Stimulated activated CD4-positive, alpha-beta T cell treated with anti-CD3 and anti-CD28 coated beads, Interleukin-4, amount 100 ng/mL, for 1 hour (primary cell): ENCODE measurements around the gene SEC24D.
"Not testable (repeated sequence)": the region's sequence is repeated elsewhere in the genome, so short reads cannot be mapped to it uniquely, and the experiment has no call there.

Source experiments
- DNase-seq: peaks from one replicate; pipeline ENCODE4 v3.0.0-alpha.2; 2020

SEC24D gene, protein sequence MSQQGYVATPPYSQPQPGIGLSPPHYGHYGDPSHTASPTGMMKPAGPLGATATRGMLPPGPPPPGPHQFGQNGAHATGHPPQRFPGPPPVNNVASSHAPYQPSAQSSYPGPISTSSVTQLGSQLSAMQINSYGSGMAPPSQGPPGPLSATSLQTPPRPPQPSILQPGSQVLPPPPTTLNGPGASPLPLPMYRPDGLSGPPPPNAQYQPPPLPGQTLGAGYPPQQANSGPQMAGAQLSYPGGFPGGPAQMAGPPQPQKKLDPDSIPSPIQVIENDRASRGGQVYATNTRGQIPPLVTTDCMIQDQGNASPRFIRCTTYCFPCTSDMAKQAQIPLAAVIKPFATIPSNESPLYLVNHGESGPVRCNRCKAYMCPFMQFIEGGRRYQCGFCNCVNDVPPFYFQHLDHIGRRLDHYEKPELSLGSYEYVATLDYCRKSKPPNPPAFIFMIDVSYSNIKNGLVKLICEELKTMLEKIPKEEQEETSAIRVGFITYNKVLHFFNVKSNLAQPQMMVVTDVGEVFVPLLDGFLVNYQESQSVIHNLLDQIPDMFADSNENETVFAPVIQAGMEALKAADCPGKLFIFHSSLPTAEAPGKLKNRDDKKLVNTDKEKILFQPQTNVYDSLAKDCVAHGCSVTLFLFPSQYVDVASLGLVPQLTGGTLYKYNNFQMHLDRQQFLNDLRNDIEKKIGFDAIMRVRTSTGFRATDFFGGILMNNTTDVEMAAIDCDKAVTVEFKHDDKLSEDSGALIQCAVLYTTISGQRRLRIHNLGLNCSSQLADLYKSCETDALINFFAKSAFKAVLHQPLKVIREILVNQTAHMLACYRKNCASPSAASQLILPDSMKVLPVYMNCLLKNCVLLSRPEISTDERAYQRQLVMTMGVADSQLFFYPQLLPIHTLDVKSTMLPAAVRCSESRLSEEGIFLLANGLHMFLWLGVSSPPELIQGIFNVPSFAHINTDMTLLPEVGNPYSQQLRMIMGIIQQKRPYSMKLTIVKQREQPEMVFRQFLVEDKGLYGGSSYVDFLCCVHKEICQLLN

DNA sequence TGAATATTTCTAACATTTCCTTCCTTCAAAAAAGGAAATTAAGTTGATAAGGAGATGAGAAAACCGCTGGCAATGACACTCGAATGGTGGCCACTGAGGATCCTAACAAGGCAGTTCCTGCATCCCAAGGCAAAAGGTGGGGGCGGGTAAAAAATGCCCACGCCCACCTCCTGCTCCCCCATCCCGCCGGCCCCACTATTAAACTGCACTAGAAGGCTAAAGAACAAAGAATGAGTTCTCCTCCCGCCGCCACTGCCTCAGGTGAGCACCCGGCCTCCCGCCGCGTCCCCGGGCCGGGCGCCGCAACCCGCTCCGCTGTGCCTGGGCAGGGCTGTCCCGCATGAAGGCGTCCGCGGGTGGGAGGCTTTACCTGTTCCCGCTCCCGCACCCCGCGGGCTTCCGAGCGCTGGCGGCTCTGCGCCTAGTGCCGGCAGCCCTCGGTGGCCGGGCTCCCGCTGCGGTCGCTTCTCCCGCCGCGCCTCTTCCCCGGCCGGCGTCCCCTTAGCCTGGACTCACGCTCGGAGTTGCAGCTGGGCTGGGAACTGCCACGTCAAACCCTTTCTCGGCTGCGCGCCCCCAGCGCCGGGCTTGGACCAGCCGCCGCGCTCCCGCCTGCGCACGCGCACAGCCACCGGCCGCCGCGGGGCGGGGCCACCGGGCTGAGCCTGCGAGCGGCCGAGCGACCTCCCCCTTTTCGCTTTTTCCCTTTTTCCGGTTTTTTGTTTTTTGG is at the start of gene SEC24D:
Gene SEC24D, minus strand, starts transcription at position 556 of the 730 bp plus-strand sequence. CDS start 2,430 bp downstream, outside the sequence.
- DNase-seq, result peak; percentile 86

DNA sequence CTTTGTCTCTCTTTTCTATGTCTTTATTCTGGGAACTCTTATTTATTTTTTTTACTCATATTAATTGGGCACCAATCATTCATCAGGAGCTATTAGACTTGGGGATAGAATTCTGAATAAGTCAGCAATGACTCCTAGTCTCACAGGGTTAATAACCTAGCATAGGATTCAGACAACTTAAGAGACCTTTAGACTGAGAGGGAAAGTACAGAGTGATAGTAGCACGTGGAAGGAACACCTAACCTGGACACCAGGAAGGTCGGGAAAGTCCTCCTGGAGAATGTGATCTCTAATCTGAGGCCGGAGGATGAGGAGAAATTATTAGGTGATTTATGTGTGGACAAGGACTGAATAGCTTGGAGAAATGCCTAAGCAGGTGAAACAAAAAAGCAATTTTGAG is 48.8 kb upstream of the SEC24D start:
- no peak for DNase-seq

DNA sequence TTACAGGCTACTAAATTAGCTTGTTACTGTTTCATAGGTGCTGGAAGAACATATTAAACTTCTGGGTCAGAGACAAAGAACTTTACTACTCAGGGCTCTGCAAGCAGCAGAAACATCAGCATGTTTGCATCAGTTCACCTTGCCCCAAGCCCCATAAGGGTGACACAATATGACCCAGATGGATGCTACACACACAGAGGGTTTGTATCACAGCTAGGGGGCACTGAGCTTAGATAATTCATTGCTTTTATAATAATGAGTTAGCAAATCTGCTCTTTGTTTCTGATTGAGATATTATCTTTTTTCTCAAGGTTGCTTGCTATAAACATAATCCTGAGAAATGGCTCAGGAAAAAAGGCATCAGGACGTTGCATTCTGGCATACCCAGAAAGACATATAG is 47.9 kb upstream of the SEC24D start:
- DNase-seq, result no peak

DNA sequence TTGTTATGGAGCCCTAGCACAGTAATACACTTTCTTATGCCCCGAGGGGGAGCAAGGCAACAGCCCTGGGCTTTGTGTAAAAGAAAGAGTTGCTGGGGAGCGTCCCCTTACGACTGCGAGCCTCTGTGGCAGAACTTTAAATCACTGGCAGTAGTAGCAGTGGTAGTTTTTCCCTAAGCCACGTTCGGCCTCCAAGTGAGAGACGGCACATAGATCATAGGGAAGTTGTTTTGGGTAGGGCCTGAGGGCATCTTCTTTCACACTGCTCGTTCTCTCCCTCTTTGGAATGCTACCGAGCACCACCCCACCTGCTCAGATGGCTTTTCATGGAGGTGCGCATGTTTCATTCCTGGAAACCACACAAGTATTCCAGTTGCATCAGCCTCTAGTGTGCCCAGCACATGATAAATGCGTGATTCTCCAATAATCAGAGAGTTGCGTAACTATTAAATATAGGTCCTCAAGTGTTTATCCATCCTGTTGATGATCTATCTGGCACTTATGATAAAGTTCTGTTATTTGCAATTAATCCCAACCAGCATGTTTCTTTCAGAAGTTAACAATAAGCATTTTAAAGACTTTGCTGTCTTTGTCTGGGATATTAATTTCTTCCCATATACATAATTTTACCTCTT is 45.7 kb upstream of the SEC24D start:
- no peak for DNase-seq

DNA sequence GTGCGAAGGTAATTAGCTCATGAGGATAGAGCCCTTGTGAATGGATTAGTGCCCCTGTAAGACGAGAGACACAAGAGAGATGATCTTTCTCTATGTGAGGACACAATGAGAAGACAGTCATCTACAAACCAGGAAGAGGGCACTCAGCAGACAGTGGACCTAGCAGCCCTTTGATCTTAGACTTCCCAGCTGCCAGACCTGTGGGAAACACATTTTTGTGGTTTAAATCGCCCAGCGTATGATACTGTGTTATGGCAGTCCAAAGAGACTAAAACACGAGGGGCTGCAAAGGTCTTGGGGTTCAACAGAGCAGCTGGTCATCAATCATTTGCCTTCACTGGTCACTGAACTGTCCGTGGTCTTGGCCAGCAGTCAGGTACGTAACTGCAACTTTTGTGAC is 43.5 kb upstream of the SEC24D start:
- DNase-seq, result no peak

DNA sequence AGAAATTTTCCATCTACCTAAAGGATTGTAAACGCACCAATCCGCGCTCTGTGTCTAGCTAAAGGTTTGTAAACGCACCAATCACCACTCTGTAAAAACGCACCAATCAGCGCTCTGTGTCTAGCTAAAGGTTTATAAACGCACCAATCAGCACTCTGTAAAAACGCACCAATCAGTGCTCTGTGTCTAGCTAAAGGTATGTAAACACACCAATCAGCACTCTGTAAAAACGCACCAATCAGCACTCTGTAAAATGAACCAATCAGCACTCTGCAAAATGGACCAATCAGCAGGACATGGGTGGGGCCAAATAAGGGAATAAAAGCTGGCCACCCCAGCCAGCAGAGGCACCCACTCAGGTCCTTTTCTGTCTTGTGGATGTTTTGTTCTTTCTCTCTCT is 42.6 kb upstream of the SEC24D start:
- DNase-seq, result not testable (repeated sequence)

DNA sequence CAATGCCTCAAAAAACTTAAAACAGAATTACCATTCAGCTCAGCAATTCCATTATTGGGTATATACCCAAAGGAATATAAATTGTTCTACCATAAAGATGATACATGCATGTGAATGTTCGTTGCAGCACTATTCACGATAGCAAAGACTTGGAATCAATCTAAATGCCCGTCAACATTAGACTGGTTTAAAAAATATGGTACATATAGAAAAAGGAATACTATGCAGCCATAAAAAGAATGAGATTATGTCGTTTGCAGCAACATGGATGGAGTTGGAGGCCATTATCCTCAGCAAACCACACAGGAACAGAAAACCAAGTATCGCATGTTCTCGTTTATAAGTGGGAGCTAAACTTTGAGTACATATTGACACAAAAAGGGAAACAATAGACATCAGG is 41.9 kb upstream of the SEC24D start:
- DNase-seq, result no peak

DNA sequence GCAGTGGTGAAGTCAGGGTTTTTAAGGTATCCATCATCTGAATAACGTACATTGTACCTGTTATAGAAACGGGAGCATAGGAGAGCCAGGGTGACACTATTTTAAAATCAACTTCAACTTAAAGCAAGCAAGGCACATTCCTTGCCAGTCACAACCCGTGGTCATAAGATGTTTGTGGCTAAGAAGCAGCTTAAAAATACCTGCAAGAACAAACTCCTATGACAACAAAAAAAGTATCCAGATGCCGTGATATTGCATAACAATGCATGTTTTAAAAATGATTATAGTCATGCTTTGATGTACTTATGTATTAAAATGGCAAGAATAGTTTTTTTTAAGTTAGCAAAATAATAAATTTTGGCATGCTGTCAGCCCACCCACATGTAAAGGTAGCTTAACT is 36.3 kb upstream of the SEC24D start:
- DNase-seq, result no peak

DNA sequence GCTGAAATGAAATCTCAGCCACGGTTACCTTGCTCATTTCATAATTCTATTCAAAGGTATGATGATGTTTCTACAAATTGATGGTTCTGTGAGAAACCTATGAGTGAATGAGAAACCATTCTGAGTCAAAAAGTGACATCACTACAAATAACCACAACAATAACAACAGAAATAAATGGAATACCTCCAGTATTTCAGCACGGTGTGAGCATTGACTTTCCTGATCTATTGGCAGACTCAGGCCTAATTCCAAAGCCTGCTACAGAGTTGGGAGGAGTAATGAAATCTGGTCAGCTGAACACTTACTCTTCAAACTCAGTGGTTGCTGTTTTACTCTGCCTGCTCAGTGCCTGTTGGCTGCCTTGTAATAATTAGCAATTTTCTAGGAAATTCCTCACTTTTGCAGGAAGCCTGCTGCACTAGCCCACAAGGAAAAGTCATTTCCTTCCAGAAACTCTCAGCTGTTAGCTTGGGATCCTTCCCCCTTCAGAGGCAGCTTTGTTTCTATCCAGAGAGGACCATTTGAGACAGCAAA is 33.9 kb upstream of the SEC24D start:
- no peak for DNase-seq

DNA sequence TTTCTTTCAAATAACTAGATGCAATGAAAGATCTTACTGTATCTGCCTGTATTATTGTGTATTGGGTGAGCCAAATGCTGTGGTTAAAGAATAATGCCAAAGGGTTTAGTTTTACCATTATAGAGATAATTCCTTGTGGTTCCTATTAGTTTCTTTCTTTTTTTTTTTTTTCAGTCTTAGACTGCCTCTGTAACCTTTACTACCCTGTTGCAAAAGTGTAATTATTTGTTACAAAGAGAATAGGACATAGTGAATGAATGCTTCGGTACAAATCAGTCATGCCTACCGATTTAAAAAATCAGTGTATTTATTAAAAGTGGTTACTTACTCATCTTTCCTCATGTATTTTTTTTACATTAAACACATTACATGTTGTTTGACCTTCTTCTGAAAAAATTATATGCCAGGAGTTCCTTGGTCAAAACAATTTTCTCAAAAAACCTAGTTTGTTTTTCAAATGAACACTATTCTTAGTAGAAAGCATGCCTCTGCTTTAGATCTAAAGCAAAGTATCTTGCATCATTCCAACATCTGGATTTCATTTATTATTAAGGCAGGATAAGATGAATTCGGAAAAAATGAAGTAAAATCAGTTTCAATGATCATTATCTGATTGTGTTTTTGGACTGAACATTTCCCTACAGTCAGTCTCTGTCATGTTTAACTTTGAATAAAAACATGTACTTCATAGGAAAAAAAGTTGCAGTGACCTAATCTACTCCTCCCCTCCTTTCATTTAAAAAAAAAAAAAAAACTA is 31.6 kb upstream of the SEC24D start:
- no peak for DNase-seq

DNA sequence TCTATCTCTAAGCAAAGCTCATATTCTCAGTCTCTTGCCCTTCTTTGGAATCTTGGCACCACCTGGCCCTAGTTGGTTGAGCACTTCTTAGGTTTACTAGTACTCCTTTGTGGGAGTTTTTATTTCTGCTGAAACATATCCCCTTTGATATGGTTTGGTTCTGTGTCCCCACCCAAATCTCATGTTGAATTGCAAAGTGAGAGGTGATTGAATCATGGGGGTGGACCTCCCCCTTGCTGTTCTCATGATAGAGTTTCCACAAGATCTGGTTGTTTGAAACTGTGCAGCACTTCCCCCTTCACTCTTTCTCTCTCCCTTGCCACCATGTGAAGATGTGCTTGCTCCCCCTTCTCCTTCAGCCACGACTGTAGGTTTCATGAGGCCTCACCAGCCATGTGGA is 30.5 kb upstream of the SEC24D start:
- DNase-seq, result no peak

DNA sequence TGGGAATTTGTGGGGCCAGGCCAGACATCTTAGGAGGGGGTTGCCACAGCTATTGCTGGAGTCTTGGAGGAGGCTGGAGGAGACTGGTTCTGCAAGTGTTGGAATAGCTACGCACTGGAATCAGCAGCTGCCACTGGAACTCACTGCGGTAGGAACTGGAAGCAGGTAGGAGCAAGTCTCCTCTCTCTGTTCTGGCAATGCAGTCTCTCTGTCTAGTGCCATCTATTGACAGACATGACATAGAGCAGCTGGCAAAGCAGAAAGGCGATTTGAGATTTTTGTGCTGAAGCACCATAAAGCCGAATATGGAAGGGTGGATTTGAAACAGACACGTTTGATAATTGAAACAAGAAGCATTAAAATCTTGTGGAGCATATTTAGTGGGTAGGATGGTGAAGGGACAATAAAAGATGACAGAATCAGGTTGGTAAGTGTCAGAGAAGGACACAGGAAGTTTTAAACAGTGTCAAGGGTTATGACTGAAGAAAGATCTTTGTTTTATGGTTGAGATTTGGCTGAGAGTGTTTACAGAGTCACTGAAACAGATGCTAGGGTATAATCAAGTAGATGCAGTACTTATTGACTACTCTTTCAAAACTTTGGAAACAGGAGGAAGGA is 29.3 kb upstream of the SEC24D start:
- DNase-seq, result no peak

DNA sequence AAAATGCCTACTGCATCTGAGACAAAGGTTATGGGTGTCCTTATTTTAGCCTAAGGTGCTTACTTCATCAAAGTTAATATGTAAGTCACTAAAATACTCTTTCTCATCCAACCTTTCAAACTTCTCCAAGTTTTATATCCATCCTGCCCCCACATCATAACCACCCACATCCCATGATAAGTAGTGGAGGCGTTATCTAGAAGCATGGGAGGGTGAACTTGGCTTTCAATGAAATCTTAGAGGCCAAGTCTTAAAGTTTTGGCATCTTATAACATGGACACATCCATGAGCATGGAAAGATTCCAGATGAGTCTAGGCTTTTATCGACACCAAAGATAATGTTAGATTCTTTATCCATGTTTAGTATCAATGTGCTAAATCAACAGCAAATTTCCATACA is 22.9 kb upstream of the SEC24D start:
- no peak for DNase-seq

DNA sequence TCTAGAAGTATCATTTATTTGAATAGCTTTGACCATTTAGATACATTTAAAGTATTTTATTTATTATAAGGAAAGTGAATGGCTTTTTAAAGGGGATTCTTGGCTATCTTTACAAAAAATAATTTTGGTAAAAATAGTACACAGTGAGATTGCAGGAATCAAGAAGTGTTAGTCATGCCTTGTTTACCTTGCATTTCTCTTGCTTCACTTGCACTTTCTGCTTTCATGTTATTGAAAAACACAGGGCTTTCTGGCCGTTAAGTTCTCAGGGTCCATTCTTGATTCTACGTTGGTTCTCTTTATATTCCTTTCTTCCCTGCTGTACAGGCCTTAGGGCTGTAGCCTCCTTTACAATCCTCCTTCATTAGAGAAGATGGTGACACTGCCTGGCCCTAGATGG is 21.8 kb upstream of the SEC24D start:
- DNase-seq, result no peak

DNA sequence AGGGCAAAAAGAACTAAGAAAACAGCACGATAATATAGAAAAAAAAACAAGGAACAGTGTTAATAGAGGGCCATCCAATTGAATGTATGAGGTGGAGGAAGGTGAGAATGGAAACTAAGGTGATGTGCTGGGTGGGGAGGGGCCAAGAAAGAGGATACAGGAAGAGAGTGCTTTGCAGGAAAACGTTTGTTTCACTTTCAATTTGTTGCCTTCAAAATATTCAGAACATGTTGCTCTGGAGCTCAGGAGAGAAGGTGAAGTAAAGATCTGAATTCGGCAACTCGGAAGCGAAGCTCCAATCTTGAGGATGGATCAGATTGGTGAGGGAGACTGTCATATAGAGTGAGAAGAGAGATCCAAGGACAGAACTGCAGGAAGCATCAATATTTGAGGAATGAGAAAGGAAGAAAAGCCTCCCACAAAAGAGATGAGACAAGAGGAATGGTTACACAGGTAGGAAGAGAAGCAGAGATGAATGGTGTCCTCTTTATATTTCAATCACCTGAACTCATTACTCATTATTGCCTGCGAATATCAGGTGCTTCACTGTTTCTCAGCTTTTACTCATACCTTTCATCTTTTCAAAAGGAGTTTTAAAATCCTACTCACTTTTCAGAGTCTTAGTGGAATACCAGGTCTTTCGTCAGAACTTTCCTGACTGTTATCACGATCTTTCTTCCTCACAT is 14.7 kb upstream of the SEC24D start:
- no peak for DNase-seq

DNA sequence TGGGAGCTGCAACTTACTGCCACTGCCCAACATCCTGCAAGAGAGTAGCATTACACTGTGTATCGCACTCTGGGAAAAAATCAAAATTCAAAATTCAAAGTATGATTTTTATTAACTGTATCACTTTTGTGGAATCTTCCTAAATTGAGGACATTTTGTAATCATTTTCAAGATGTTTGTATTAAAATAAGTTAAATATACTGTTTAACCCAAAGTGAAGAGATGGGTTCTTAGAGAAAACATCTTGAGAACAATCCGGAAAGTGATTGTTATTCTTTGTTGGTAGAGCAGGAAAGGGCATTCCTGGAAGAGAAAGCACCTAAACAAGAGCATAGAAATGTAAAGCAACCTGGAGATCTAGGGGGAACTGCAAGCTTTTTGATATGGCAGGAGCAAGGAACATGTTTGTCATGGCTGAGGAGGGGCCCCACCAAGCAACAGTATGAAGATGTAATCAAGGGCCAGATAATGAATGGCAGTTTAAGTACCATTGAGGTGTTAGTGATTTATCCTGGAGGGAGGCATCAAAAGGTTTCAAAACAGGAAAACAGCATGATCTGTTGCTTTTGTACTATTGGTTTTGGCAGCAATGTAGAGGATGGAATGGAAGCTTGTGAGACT is 14.1 kb upstream of the SEC24D start:
- no peak for DNase-seq

DNA sequence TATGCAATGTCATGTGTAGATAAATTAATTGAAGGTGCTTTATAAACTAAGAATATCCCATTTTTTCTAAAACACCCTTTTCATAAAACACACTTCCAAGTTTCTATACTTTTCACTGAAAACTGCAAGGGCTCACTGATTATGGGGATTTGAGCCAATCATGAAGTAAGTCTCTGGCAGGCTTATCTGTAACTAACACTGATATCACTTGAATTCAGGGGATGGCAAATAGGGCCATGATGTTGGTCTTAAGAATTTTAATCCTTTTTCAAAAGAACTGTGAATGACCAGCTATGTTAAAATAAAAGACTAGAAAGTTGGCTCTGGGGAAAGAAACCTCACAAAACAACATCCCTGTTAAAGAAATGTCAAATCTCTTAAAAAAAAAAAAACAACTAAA is 13.0 kb upstream of the SEC24D start:
- DNase-seq, result no peak

DNA sequence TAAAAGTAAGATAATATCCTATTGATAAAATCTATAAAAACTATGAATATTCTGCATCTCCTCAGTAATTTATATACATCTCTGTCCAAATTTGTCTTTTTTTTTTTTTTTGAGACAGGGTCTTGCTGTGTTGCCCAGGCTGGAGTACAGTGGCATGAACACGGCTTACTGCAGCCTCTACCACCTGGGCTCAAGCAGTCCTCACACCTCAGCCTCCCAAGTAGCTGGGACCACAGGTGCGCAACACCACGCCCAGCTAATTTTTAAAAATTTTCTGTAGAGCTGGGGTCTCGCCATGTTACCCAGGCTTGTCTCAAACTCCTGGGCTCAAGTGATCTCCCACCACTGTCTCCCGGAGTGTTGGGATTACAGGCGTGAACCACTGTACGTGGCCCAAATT is 12.3 kb upstream of the SEC24D start:
- no peak for DNase-seq

DNA sequence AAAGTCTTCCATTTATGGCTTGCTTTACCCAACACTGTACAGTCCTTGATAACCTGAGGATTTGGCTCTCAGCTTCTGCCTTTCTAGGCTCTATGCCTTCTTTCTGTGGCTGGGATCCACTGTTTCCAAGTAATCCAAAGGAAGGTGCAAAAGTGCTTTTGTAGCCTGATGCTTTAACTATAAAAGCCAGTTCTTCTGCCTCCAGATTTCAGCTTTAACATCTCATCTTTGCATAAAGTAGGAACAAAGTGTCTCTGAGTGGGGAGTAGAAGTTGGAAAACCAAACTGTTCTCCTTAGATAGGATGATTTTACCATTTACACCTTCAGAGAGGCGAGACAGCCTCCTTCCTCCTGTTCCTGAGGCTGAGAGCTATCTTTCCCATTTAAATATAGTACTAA is 11.1 kb upstream of the SEC24D start:
- DNase-seq, result no peak

DNA sequence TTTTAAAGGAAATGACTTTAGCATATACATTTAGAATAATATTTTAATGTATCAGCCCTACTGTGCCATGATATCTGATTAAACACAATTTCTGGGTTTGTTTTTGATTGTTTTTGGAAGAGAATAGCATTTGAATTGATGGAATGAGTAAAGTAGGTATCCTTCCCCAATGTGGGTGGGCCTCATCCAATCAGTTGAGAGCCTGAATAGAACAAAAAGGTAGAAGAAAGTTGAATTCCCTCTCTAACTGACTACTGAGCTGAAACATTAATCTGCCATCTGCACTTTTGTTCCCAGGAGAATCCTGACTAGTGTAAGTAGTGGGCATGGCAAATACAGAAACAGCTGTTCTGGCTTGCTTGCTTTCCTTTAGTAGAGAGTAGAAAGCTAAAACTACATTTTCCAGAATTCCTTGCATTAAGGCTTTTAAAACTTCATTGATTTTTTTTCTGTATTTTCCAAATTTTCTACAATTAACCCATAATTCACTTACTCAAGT is 9.7 kb upstream of the SEC24D start:
- no peak for DNase-seq
